Cardiac fibroblast (primary cell): ENCODE measurements around the gene APOA1.
A peak's percentile ranks its signal among the peaks of the same experiment; 100 is the strongest.

ENCODE experiments used
- DNase-seq, 2 donors: peaks; one replicate each; pipeline versions ENCODE4 v3.0.0 to v3.0.0-alpha.2; 2010; ENCODE audit warnings: low read depth in 2 of 2
- H3K4me3 ChIP-seq, 2 donors: replicated peaks in 1 of 2; 1 replicate in 1 of 2; 2 replicates in 1 of 2; pipeline ENCODE4 v1.5.1; 2011; ENCODE audit warnings: low read depth in 2 of 2, low read length in 2 of 2, mild to moderate bottlenecking in 2 of 2, moderate library complexity in 1 of 2
- TF ChIP-seq, protein P1 (sequence below): IDR thresholded peaks from one replicate; pipeline ENCODE4 v1.5.1; 2011; ENCODE audit warnings: low read depth, mild to moderate bottlenecking, low read length, inconsistent platforms

APOA1 gene

DNA sequence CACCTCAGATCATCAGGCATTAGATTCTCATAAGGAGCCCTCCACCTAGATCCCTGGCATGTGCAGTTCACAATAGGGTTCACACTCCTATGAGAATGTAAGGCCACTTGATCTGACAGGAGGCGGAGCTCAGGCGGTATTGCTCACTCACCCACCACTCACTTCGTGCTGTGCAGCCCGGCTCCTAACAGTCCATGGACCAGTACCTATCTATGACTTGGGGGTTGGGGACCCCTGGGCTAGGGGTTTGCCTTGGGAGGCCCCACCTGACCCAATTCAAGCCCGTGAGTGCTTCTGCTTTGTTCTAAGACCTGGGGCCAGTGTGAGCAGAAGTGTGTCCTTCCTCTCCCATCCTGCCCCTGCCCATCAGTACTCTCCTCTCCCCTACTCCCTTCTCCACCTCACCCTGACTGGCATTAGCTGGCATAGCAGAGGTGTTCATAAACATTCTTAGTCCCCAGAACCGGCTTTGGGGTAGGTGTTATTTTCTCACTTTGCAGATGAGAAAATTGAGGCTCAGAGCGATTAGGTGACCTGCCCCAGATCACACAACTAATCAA is 5.6 kb downstream of the APOA1 start:
- no peak overlapping the region for H3K4me3 ChIP-seq
- TF ChIP-seq, protein P1, sequence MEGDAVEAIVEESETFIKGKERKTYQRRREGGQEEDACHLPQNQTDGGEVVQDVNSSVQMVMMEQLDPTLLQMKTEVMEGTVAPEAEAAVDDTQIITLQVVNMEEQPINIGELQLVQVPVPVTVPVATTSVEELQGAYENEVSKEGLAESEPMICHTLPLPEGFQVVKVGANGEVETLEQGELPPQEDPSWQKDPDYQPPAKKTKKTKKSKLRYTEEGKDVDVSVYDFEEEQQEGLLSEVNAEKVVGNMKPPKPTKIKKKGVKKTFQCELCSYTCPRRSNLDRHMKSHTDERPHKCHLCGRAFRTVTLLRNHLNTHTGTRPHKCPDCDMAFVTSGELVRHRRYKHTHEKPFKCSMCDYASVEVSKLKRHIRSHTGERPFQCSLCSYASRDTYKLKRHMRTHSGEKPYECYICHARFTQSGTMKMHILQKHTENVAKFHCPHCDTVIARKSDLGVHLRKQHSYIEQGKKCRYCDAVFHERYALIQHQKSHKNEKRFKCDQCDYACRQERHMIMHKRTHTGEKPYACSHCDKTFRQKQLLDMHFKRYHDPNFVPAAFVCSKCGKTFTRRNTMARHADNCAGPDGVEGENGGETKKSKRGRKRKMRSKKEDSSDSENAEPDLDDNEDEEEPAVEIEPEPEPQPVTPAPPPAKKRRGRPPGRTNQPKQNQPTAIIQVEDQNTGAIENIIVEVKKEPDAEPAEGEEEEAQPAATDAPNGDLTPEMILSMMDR: no peak

DNA sequence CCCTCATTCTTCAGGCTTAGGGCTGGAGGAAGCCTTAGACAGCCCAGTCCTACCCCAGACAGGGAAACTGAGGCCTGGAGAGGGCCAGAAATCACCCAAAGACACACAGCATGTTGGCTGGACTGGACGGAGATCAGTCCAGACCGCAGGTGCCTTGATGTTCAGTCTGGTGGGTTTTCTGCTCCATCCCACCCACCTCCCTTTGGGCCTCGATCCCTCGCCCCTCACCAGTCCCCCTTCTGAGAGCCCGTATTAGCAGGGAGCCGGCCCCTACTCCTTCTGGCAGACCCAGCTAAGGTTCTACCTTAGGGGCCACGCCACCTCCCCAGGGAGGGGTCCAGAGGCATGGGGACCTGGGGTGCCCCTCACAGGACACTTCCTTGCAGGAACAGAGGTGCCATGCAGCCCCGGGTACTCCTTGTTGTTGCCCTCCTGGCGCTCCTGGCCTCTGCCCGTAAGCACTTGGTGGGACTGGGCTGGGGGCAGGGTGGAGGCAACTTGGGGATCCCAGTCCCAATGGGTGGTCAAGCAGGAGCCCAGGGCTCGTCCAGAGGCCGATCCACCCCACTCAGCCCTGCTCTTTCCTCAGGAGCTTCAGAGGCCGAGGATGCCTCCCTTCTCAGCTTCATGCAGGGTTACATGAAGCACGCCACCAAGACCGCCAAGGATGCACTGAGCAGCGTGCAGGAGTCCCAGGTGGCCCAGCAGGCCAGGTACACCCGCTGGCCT is 7.1 kb downstream of the APOA1 start:
- TF ChIP-seq, protein P1: no peak
- DNase-seq: no peak
- H3K4me3 ChIP-seq: no peak overlapping the region

More for the DNA sequence above, 5.6 kb downstream of the APOA1 start:
- no peak for DNase-seq

DNA sequence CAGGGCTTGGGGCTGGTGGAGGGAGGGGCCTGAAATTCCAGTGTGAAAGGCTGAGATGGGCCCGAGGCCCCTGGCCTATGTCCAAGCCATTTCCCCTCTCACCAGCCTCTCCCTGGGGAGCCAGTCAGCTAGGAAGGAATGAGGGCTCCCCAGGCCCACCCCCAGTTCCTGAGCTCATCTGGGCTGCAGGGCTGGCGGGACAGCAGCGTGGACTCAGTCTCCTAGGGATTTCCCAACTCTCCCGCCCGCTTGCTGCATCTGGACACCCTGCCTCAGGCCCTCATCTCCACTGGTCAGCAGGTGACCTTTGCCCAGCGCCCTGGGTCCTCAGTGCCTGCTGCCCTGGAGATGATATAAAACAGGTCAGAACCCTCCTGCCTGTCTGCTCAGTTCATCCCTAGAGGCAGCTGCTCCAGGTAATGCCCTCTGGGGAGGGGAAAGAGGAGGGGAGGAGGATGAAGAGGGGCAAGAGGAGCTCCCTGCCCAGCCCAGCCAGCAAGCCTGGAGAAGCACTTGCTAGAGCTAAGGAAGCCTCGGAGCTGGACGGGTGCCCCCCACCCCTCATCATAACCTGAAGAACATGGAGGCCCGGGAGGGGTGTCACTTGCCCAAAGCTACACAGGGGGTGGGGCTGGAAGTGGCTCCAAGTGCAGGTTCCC is 7.8 kb downstream of the APOA1 start, which contains the start of gene APOC3:
Gene APOC3, plus strand, starts transcription at position 383 of the 659 bp plus-strand sequence. CDS start 676 bp downstream, outside the sequence.
- peak; percentile 67 to 75 for DNase-seq
- TF ChIP-seq, protein P1: no peak
- H3K4me3 ChIP-seq: no peak within 1 kb of the TSS

DNA sequence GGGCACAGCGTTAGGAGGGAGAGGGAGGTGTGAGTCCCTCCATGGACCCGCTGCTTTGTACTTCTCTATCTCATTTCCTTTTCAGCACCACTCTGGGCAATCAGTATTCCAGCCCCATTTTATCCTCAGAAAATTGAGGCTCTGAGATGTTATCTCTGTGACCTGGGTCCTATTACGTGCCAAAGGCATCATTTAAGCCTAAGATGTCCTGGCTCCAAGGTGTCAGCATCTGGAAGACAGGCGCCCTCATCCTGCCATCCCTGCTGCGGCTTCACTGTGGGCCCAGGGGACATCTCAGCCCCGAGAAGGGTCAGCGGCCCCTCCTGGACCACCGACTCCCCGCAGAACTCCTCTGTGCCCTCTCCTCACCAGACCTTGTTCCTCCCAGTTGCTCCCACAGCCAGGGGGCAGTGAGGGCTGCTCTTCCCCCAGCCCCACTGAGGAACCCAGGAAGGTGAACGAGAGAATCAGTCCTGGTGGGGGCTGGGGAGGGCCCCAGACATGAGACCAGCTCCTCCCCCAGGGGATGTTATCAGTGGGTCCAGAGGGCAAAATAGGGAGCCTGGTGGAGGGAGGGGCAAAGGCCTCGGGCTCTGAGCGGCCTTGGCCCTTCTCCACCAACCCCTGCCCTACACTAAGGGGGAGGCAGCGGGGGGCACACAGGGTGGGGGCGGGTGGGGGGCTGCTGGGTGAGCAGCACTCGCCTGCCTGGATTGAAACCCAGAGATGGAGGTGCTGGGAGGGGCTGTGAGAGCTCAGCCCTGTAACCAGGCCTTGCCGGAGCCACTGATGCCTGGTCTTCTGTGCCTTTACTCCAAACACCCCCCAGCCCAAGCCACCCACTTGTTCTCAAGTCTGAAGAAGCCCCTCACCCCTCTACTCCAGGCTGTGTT is 8.5 kb downstream of the APOA1 start:
- DNase-seq: no peak
- H3K4me3 ChIP-seq: no peak overlapping the region
- TF ChIP-seq, protein P1: no peak

DNA sequence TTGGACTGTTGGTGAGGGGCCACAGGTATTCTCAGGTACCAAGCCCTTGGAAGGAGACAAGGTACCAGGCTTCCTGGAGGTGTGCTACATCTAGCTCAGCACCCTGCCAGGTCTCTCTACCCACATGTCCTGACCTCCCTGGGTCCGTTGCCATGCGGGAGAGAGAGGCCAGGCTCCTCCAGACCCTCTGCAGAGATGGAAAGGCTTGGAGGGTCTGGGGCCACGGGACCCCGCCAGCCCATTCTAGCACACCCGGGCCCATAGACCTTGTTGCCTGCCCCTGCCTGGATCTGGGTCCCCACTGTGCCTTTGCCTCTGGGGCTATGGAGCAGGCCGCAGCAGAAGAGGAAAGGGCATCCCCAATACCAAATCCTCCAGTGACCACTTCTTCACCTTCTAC is 10.0 kb downstream of the APOA1 start:
- H3K4me3 ChIP-seq: no peak overlapping the region
- TF ChIP-seq, protein P1: no peak

DNA sequence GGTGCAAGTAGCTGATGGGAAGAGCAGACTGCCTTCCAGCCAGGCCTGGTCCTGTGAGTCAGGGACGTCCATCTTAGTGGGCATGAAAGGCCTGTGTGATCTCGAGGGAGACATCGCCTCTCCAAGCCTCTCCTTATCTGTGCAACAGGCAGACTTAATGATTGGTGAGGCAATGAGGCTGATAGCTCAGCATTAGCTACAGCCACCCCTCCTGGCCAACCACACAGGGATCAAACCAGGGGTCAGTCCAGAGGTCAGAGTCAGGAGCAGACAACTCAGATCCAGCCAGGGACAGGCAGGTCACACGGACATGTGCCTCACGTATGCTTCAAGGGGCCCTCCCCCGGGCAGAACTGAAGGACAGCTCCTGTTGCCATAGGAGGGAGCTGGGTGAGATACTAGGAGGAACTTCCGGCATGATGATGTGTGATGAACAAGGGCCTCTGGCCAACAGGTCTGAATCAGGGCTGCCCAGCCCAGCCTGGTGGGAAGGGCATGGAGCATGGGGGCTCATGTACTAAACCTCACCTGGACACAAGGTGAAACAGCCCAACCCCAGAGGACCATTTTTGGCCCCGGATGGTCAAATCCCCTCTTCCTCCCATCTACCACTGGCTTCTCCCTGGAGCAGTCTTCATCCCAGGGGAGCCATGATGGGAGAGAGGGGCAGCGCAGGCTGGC is 10.5 kb downstream of the APOA1 start:
- H3K4me3 ChIP-seq: no peak overlapping the region
- no peak for DNase-seq
- TF ChIP-seq, protein P1: no peak

More for the DNA sequence above, 10.0 kb downstream of the APOA1 start:
- no peak for DNase-seq
